Measurements from ENCODE around the gene EEF1AKMT2. TPM values are rescaled to one million over a fixed set of nuclear protein-coding genes. Genes with fewer than 3 reads are reported as not detected.
A peak's percentile ranks its signal among the peaks of the same experiment; 100 is the strongest.

EEF1AKMT2 gene
- total RNA-seq: 10 to 100 TPM in 4 of 6 donors, 1 to 10 TPM in 2; 3.6 to 17.3 (median 11.4) TPM

GRCh38 chr10:124791547-124792348 is at the start of gene EEF1AKMT2:
TSS of gene EEF1AKMT2 (minus strand) at chr10:124791887. CDS start at chr10:124791833, 54 bp downstream.
- ATAC-seq (ENCODE audit: low FRiP score in 2 of 2) (peak; percentile 98 to 100), DNase-seq (peak; percentile 85 to 96)
- WGBS, 2 donors: 0 to 1% methylated on average over 5 to 41 of the region's 79 CpGs
- TF ChIP-seq POLR2AphosphoS5 (IDR thresholded peaks at IDR 0.05) (peak in 1 of 2 donors; percentile 69), POLR2A (IDR thresholded peaks at IDR 0.05) (peak in 3 of 4 donors; percentile 69 to 92 (median 70)), EP300 (IDR thresholded peaks at IDR 0.05) (no peak), CTCF (IDR thresholded peaks at IDR 0.05) (peak in 5 of 6 experiments; percentile 49 to 87 (median 83))
- peak within 1 kb of the TSS; percentile 63 to 96 (median 81) for H3K4me3 ChIP-seq
- H3K4me1 ChIP-seq: peaks cover 0 to 23% (median 8%) of the 10 kb centered on the region in 4 donors
- no peaks in the 10 kb centered on the region for H3K27me3 ChIP-seq
- no peaks in the 10 kb centered on the region for H3K9me3 ChIP-seq
- H3K36me3 ChIP-seq: peaks cover 0 to 18% (median 0%) of the 10 kb centered on the region in 4 donors
- peak within 1 kb of the TSS; percentile 91 to 96 (median 92) for H3K27ac ChIP-seq

GRCh38 chr10:124837687-124838086 is 46.0 kb upstream of the EEF1AKMT2 start:
- DNase-seq: no peak
- no peak for ATAC-seq (ENCODE audit: low FRiP score in 2 of 2)
- 92 to 94% methylated on average over 2 of the region's 2 CpGs for WGBS, 2 donors
- Histone ChIP-seq H3K4me3 (no peak overlapping the region), H3K27ac (no peak overlapping the region), H3K36me3 (peaks cover 12 to 37% (median 30%) of the 10 kb centered on the region in 4 donors), H3K4me1 (no peaks in the 10 kb centered on the region), H3K9me3 (no peaks in the 10 kb centered on the region), H3K27me3 (no peaks in the 10 kb centered on the region)
- no peak for TF ChIP-seq POLR2AphosphoS5 (IDR thresholded peaks at IDR 0.05)
- TF ChIP-seq POLR2A (IDR thresholded peaks at IDR 0.05): no peak
- TF ChIP-seq EP300 (IDR thresholded peaks at IDR 0.05): no peak
- no peak for TF ChIP-seq CTCF (IDR thresholded peaks at IDR 0.05)

- DNase-seq: no peak
- H3K4me1 ChIP-seq: no peaks in the 10 kb centered on the region
- no peak for ATAC-seq (ENCODE audit: low FRiP score in 2 of 2)
- H3K36me3 ChIP-seq: peaks cover 29 to 98% (median 74%) of the 10 kb centered on the region in 4 donors
- no peaks in the 10 kb centered on the region for H3K9me3 ChIP-seq
- no peak overlapping the region for H3K27ac ChIP-seq
- 88 to 92% methylated on average over 3 of the region's 3 CpGs for WGBS, 2 donors
- no peaks in the 10 kb centered on the region for H3K27me3 ChIP-seq
- no peak for TF ChIP-seq POLR2A (IDR thresholded peaks at IDR 0.05)
- TF ChIP-seq EP300 (IDR thresholded peaks at IDR 0.05): no peak
- no peak for TF ChIP-seq CTCF (IDR thresholded peaks at IDR 0.05)
- H3K4me3 ChIP-seq: no peak overlapping the region
These were observed 39.4 kb upstream of the EEF1AKMT2 start for GRCh38 chr10:124831116-124831515.

GRCh38 chr10:124830445-124830844 is 38.8 kb upstream of the EEF1AKMT2 start:
- Histone ChIP-seq H3K27ac (no peak overlapping the region), H3K36me3 (peaks cover 29 to 93% (median 69%) of the 10 kb centered on the region in 4 donors), H3K9me3 (no peaks in the 10 kb centered on the region), H3K4me1 (no peaks in the 10 kb centered on the region), H3K27me3 (no peaks in the 10 kb centered on the region), H3K4me3 (no peak overlapping the region)
- no peak for DNase-seq
- TF ChIP-seq EP300 (IDR thresholded peaks at IDR 0.05) (no peak), CTCF (IDR thresholded peaks at IDR 0.05) (no peak), POLR2AphosphoS5 (IDR thresholded peaks at IDR 0.05) (no peak), POLR2A (IDR thresholded peaks at IDR 0.05) (no peak)
- no peak for ATAC-seq (ENCODE audit: low FRiP score in 2 of 2)
